Measurements from ENCODE around the gene MALAT1. TPM values are rescaled to one million over a fixed set of nuclear protein-coding genes. Genes with fewer than 3 reads are reported as not detected.

MALAT1 gene
- total RNA-seq, 1 experiment from 2014 or later: 10,851 TPM

DNA sequence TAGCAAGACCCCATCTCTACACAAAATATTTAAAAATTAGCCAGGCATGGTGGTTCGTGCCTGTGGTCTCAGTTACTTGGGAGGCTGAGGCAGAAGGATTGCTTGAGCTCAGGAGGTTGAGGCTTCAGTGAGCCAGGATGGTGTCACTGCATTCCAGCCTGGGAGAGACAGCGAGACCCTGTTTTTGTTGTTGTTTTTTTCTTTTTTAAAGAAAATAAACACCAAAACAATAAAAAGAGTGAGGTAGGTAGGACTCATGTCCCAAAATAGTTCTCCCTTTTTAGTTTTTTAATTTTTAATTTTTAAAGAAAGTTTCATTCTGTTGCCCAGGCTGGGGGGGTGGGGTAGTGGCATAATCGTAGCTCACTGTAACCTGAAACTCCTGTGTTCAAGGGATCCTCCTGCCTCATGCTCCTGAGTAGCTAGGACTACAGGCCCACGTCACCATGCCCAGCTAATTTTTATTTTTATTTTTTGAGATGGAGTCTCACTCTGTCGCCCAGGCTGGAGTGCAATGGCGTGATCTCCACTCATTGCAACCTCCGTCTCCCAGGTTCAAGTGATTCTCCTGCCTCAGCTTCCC, 25.5 kb upstream of the MALAT1 start:
- no TSS peak for BruUV-seq (replicated peaks)
- no peak for TF ChIP-seq CTCF (IDR thresholded peaks at IDR 0.05; ENCODE audit: unreplicated experiment)
- Mint-ChIP-seq H3K4me3 (ENCODE audit: unreplicated experiment) (no peak overlapping the region), H3K4me1 (ENCODE audit: insufficient read depth, unreplicated experiment) (peaks cover 16% of the 10 kb centered on the region), H3K27ac (ENCODE audit: low read depth, unreplicated experiment) (peak overlapping the region; percentile 97), H3K9me3 (ENCODE audit: unreplicated experiment) (no peaks in the 10 kb centered on the region), H3K27me3 (ENCODE audit: insufficient read depth, unreplicated experiment) (no peaks in the 10 kb centered on the region), H3K36me3 (ENCODE audit: insufficient read depth, unreplicated experiment) (peaks cover 5% of the 10 kb centered on the region)
- no peak for DNase-seq (ENCODE audit: unreplicated experiment)
- intact Hi-C loops (cut with micrococcal nuclease): no loop called here
- POLR2A ChIA-PET: interaction anchor here (0.6 to 20.2 kb wide), 11 partner anchors 8 to 99 kb away, joined by 3 to 2284 read pairs (median 8); partner anchors contain the start of genes FAM89B, MALAT1, NEAT1 and SLC25A45
- CTCF ChIA-PET: interaction anchor here (0.6 to 2.5 kb wide), 4 partner anchors 24 to 42 kb away, joined by 3 to 10 read pairs (median 6); no protein-coding TSS in a partner anchor

- H3K4me1 Mint-ChIP-seq (ENCODE audit: insufficient read depth, unreplicated experiment): peaks cover 18% of the 10 kb centered on the region
- POLR2A ChIA-PET: interaction anchor here (0.7 to 20.2 kb wide), 5 partner anchors 17 to 54 kb away, joined by 3 to 2284 read pairs (median 81); partner anchors contain the start of genes MALAT1 and NEAT1
- BruUV-seq (replicated peaks): no TSS peak
- intact Hi-C loops (cut with micrococcal nuclease): no loop called here
- no peaks in the 10 kb centered on the region for H3K9me3 Mint-ChIP-seq (ENCODE audit: unreplicated experiment)
- H3K4me3 Mint-ChIP-seq (ENCODE audit: unreplicated experiment): peak overlapping the region; percentile 12
- no peak overlapping the region for H3K27ac Mint-ChIP-seq (ENCODE audit: low read depth, unreplicated experiment)
- CTCF ChIA-PET: interaction anchor here (0.7 to 2.5 kb wide), 3 partner anchors 13 to 57 kb away, joined by 3 to 17 read pairs (median 9); no protein-coding TSS in a partner anchor
- TF ChIP-seq CTCF (IDR thresholded peaks at IDR 0.05; ENCODE audit: unreplicated experiment): no peak
- DNase-seq (ENCODE audit: unreplicated experiment): no peak
- H3K27me3 Mint-ChIP-seq (ENCODE audit: insufficient read depth, unreplicated experiment): no peaks in the 10 kb centered on the region
- H3K36me3 Mint-ChIP-seq (ENCODE audit: insufficient read depth, unreplicated experiment): peaks cover 5% of the 10 kb centered on the region
Observed at GRCh38 chr11:65474864-65475263, 24.0 kb upstream of the MALAT1 start.

DNA sequence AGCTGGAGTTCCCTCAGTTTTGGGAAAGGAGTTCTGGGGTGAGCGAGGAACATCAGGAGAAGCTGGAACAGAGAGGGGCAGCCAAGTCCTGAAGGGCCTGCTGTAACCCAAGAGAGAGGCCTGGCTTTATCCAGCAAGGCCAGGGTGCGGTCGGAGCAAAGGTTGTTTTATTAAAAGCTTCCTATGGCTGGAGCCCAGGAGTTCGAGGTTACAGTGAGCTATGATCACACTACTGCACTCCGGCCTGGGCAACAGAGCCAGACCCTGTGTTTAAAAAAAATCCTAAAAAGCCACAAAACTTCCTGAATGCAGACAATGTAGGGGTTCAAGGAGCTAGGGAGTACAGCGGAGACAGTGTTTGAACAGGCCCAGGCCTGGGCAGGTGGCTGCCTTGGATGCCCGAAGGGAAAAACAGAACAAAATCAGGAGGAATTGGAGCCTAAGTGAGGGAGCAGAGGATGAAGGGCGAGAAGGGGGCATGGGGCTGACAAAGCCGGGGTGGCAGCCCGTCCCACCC, 22.2 kb upstream of the MALAT1 start:
- TF ChIP-seq CTCF (IDR thresholded peaks at IDR 0.05; ENCODE audit: unreplicated experiment): no peak
- POLR2A ChIA-PET: interaction anchor here (0.9 to 20.2 kb wide), 11 partner anchors 16 to 494 kb away, joined by 3 to 2284 read pairs (median 17); partner anchors contain the start of genes MALAT1 and NEAT1
- intact Hi-C loops (cut with micrococcal nuclease): loop anchor here (2.0 kb wide), 1 partner anchor 20 kb away; no protein-coding TSS in a partner anchor
- H3K9me3 Mint-ChIP-seq (ENCODE audit: unreplicated experiment): no peaks in the 10 kb centered on the region
- H3K27me3 Mint-ChIP-seq (ENCODE audit: insufficient read depth, unreplicated experiment): no peaks in the 10 kb centered on the region
- peaks cover 22% of the 10 kb centered on the region for H3K4me1 Mint-ChIP-seq (ENCODE audit: insufficient read depth, unreplicated experiment)
- peaks cover 5% of the 10 kb centered on the region for H3K36me3 Mint-ChIP-seq (ENCODE audit: insufficient read depth, unreplicated experiment)
- peak overlapping the region; percentile 95 for H3K4me3 Mint-ChIP-seq (ENCODE audit: unreplicated experiment)
- TSS peak; percentile 89 for BruUV-seq (replicated peaks)
- no peak for DNase-seq (ENCODE audit: unreplicated experiment)
- peak overlapping the region; percentile 95 for H3K27ac Mint-ChIP-seq (ENCODE audit: low read depth, unreplicated experiment)
- CTCF ChIA-PET: interaction anchor here (0.6 to 2.8 kb wide), 9 partner anchors 11 to 33 kb away, joined by 3 to 17 read pairs (median 6); no protein-coding TSS in a partner anchor
